ENCODE measurements around the gene EPYC. TPM values are rescaled to one million over a fixed set of nuclear protein-coding genes. Genes with fewer than 3 reads are reported as not detected.

EPYC gene
- total and polyA plus RNA-seq, 10 of the 15 experiments (the other 5 are each of a cell fraction or from before 2014, with no cell fraction given): not detected

GRCh38 chr12:90940872-90941499, 63.8 kb downstream of the EPYC start:
- H3K27me3 ChIP-seq (replicated peaks in 1 of 2; ENCODE audit: control insufficient read depth in 2 of 2, insufficient read depth in 2 of 2, low read length in 1 of 2): no peaks in the 10 kb centered on the region
- intact Hi-C loops (cut with micrococcal nuclease; ENCODE audit: unreplicated experiment) (loop anchor here (10.0 kb wide), 1 partner anchor 384 kb away; no protein-coding TSS in a partner anchor), in situ Hi-C loops (cut with MboI) (no loop called here)
- no peak overlapping the region for H3K4me2 ChIP-seq (ENCODE audit: control insufficient read depth, insufficient read depth)
- no peaks in the 10 kb centered on the region for H3K9me3 ChIP-seq (replicated peaks; ENCODE audit: control insufficient read depth, insufficient read depth, low read length)
- SMC1A ChIA-PET (ENCODE audit: uncharacterized antibody, unreplicated experiment): interaction anchor here (0.8 to 1.6 kb wide), 2 partner anchors 167 kb away, joined by 3 to 4 read pairs; no protein-coding TSS in a partner anchor
- no peak overlapping the region for H2AFZ ChIP-seq (ENCODE audit: control insufficient read depth, low read depth, low read length)
- RAD21 ChIA-PET (ENCODE audit: unreplicated experiment): interaction anchor here (1.4 to 1.6 kb wide), 2 partner anchors 168 to 1398 kb away, joined by 5 to 6 read pairs; no protein-coding TSS in a partner anchor
- H3K36me3 ChIP-seq (ENCODE audit: control insufficient read depth in 2 of 2, insufficient read depth in 2 of 2, low read length in 1 of 2): no peaks in the 10 kb centered on the region
- CTCF ChIA-PET: interaction anchor here (0.8 to 6.1 kb wide), 8 partner anchors 11 to 666 kb away, joined by 3 to 50 read pairs (median 4); partner anchors contain the start of gene LUM
- no peaks in the 10 kb centered on the region for H3K4me1 ChIP-seq (ENCODE audit: control insufficient read depth, insufficient read depth, low read length)
- ATAC-seq (peak; percentile 88), FAIRE-seq (no peak), DNase-seq (ENCODE audit: low read depth, low spot score) (no peak)
- H3K9ac ChIP-seq (ENCODE audit: control insufficient read depth, insufficient read depth, low read length): no peak overlapping the region
- BruUV-seq (replicated peaks): no TSS peak
- H3K79me2 ChIP-seq (ENCODE audit: control insufficient read depth, insufficient read depth, low read length): no peaks in the 10 kb centered on the region
- no peak overlapping the region for H3K4me3 ChIP-seq
- H3K27ac ChIP-seq (ENCODE audit: control insufficient read depth, insufficient read depth): no peak overlapping the region
- 0% methylated on average over 3 of the region's 3 CpGs for WGBS (ENCODE audit: insufficient coverage, insufficient replicate concordance, low lambda C conversion rate, missing lambda C conversion rate)
- TF ChIP-seq KLF5 (IDR thresholded peaks at IDR 0.05; ENCODE audit: partially characterized antibody) (no peak), RAD21 (IDR thresholded peaks at IDR 0.05; ENCODE audit: insufficient read depth, low read depth, low read length) (peak; percentile 72), POLR2A (IDR thresholded peaks at IDR 0.05; ENCODE audit: low read depth, low read length) (no peak), RCOR1 (conservative IDR thresholded peaks at IDR 0.05; ENCODE audit: low read depth, low read length) (no peak), TCF7 (IDR thresholded peaks at IDR 0.05; ENCODE audit: borderline replicate concordance) (no peak), HSF1 (IDR thresholded peaks at IDR 0.05; ENCODE audit: low read depth, low read length) (no peak), CTCF (IDR thresholded peaks at IDR 0.05 in 2 of 3, conservative IDR thresholded peaks at IDR 0.05 in 1 of 3; ENCODE audit: control insufficient read depth in 2 of 3, extremely low read depth in 1 of 3, insufficient read depth in 1 of 3, low read depth in 3 of 3, low read length in 3 of 3) (peak; percentile 41 to 56 (median 55); a peak in 5 of 6 replicates), YBX1 (IDR thresholded peaks at IDR 0.05) (no peak), EP300 (IDR thresholded peaks at IDR 0.05; ENCODE audit: borderline replicate concordance in 1 of 2, control insufficient read depth in 1 of 2, low read depth in 2 of 2, low read length in 2 of 2) (no peak), STAT1 (conservative IDR thresholded peaks at IDR 0.05) (no peak), POU2F2 (IDR thresholded peaks at IDR 0.05; ENCODE audit: borderline replicate concordance, low read depth, low read length) (no peak), SMC3 (IDR thresholded peaks at IDR 0.05; ENCODE audit: borderline replicate concordance, low read length) (peak; percentile 18; the same call in 1 of the 2 replicates)
- POLR2A ChIA-PET: no interaction called here
- no peaks in the 10 kb centered on the region for H4K20me1 ChIP-seq (ENCODE audit: control insufficient read depth, insufficient read depth)
